Natural killer cell (primary cell): ENCODE data around the gene NLGN4Y. TPM values are rescaled to one million over a fixed set of nuclear protein-coding genes. Genes with fewer than 3 reads are reported as not detected.
A peak's percentile ranks its signal among the peaks of the same experiment; 100 is the strongest.

ENCODE experiments used
- ATAC-seq, 3 donors: fragments of 150-1000 bp in 2 of 3; fragments of 200-7000 bp in 1 of 3; cut with Tn5 transposase; 1 replicate in 1 of 3; 2 replicates in 2 of 3; pipeline ENCODE4 v1.10.0; 2021; ENCODE audit warnings: mild to moderate bottlenecking in 2 of 3, moderate library complexity in 2 of 3
- DNase-seq, 2 donors: peaks; one replicate each; pipeline versions ENCODE4 v3.0.0 to v3.0.0-alpha.2; 2013 to 2021; ENCODE audit warnings: mixed read lengths in 1 of 2
- H3K27ac ChIP-seq: one replicate; pipeline ENCODE4 v1.5.1; 2013; ENCODE audit warnings: mild to moderate bottlenecking, low read length
- H3K27me3 ChIP-seq: one replicate; pipeline ENCODE4 v1.6.1; 2013; ENCODE audit warnings: low read length; ENCODE audit not compliant: control insufficient read depth, insufficient read depth
- H3K36me3 ChIP-seq: one replicate; pipeline ENCODE4 v1.6.1; 2013; ENCODE audit warnings: low read length; ENCODE audit not compliant: control insufficient read depth, insufficient read depth
- H3K4me1 ChIP-seq: one replicate; pipeline ENCODE4 v1.6.1; 2013; ENCODE audit warnings: low read length; ENCODE audit not compliant: control insufficient read depth, insufficient read depth
- H3K4me3 ChIP-seq: one replicate; pipeline ENCODE4 v1.5.1; 2013; ENCODE audit warnings: low read length
- H3K9me3 ChIP-seq: one replicate; pipeline ENCODE4 v1.6.1; 2013; ENCODE audit warnings: low read length; ENCODE audit not compliant: control insufficient read depth, insufficient read depth
- H3K27ac Mint-ChIP-seq, 2 donors: one replicate each; pipeline ENCODE4 v1.8.0; 2022; ENCODE audit warnings: mild to moderate bottlenecking in 2 of 2, mixed read lengths in 2 of 2, moderate library complexity in 1 of 2
- H3K27me3 Mint-ChIP-seq, 2 donors: one replicate each; pipeline ENCODE4 v1.8.0; 2022; ENCODE audit warnings: low read depth in 2 of 2, mixed read lengths in 2 of 2
- H3K36me3 Mint-ChIP-seq: one replicate; pipeline ENCODE4 v1.8.0; 2022; ENCODE audit warnings: mixed read lengths
- H3K4me1 Mint-ChIP-seq, 2 donors: one replicate each; pipeline ENCODE4 v1.8.0; 2022; ENCODE audit warnings: mixed read lengths in 2 of 2
- H3K4me3 Mint-ChIP-seq: one replicate; pipeline ENCODE4 v1.8.0; 2022; ENCODE audit warnings: mild to moderate bottlenecking, moderate library complexity, mixed read lengths
- H3K9me3 Mint-ChIP-seq, 2 donors: one replicate each; pipeline ENCODE4 v1.8.0; 2022; ENCODE audit warnings: mixed read lengths in 2 of 2
- CTCF ChIP-seq: fragments of 200-600 bp; IDR thresholded peaks from one replicate; pipeline ENCODE4 v1.8.0; 2022; ENCODE audit warnings: antibody characterized with exemption
- WGBS: methylation state at CpG from one replicate; pipeline ENCODE4 v1.1.7; 2013; ENCODE audit warnings: missing lambda C conversion rate; ENCODE audit not compliant: insufficient coverage; 5-methylcytosine and 5-hydroxymethylcytosine counted together
- intact Hi-C: fragments of 100-400 bp; cut with micrococcal nuclease; formaldehyde crosslinking; loops from one replicate; pipeline ENCODE4 v1.14.2; 2022
- total RNA-seq, 4 donors: library from RNA; stranded (reverse); fragments of 120-200 nt in 1 of 4; gene quantifications; one replicate each; pipeline versions ENCODE4 v1.2.3 to v1.2.4, GENCODE V29; 2013 to 2022

NLGN4Y gene
- total RNA-seq, 3 donors from 2014 or later (not counting 1 experiment from before 2014, with no cell fraction given) = 0.38 TPM; not detected in 2

- no peak overlapping the region for H3K27ac ChIP-seq
- intact Hi-C loops = no loop called here
- no peaks in the 10 kb centered on the region for H3K36me3 ChIP-seq
- 88% methylated on average over 1 of the region's 4 CpGs for WGBS
- H3K4me1 Mint-ChIP-seq = no peaks in the 10 kb centered on the region
- no peaks in the 10 kb centered on the region for H3K9me3 ChIP-seq
- no peak overlapping the region for H3K4me3 Mint-ChIP-seq
- DNase-seq = peak in 1 of 2 donors; percentile 3
- H3K36me3 Mint-ChIP-seq = no peaks in the 10 kb centered on the region
- H3K27me3 ChIP-seq = no peaks in the 10 kb centered on the region
- no peak for ATAC-seq
- no peak overlapping the region for H3K27ac Mint-ChIP-seq
- H3K4me3 ChIP-seq = no peak overlapping the region
- no peaks in the 10 kb centered on the region for H3K4me1 ChIP-seq
- peaks cover 0 to 2% of the 10 kb centered on the region in 2 donors for H3K9me3 Mint-ChIP-seq
- H3K27me3 Mint-ChIP-seq = no peaks in the 10 kb centered on the region
- no peak for TF ChIP-seq CTCF
These were observed 310.1 kb downstream of the NLGN4Y start for GRCh38 chrY:14834103-14835060.

- Mint-ChIP-seq H3K27me3 (no peaks in the 10 kb centered on the region), H3K9me3 (peaks cover 0 to 2% of the 10 kb centered on the region in 2 donors), H3K36me3 (no peaks in the 10 kb centered on the region), H3K4me1 (no peaks in the 10 kb centered on the region), H3K27ac (no peak overlapping the region), H3K4me3 (no peak overlapping the region)
- ATAC-seq (no peak), DNase-seq (no peak)
- Histone ChIP-seq H3K9me3 (no peaks in the 10 kb centered on the region), H3K4me1 (no peaks in the 10 kb centered on the region), H3K27me3 (no peaks in the 10 kb centered on the region), H3K27ac (no peak overlapping the region), H3K4me3 (no peak overlapping the region), H3K36me3 (no peaks in the 10 kb centered on the region)
- no peak for TF ChIP-seq CTCF
- no CpG with 5 or more reads among the region's 3 CpGs for WGBS
- intact Hi-C loops = no loop called here
These were observed 313.1 kb downstream of the NLGN4Y start for GRCh38 chrY:14837466-14837865.

GRCh38 chrY:14850734-14851133 is 326.4 kb downstream of the NLGN4Y start:
- H3K36me3 Mint-ChIP-seq = no peaks in the 10 kb centered on the region
- intact Hi-C loops = no loop called here
- H3K27me3 Mint-ChIP-seq = no peaks in the 10 kb centered on the region
- ATAC-seq (no peak), DNase-seq (no peak)
- Histone ChIP-seq H3K27ac (no peak overlapping the region), H3K9me3 (no peaks in the 10 kb centered on the region), H3K4me1 (no peaks in the 10 kb centered on the region), H3K36me3 (no peaks in the 10 kb centered on the region), H3K27me3 (no peaks in the 10 kb centered on the region), H3K4me3 (no peak overlapping the region)
- H3K4me1 Mint-ChIP-seq = no peaks in the 10 kb centered on the region
- H3K9me3 Mint-ChIP-seq = peaks cover 0 to 7% of the 10 kb centered on the region in 2 donors
- H3K27ac Mint-ChIP-seq = no peak overlapping the region
- TF ChIP-seq CTCF = no peak
- WGBS = no CpG with 5 or more reads among the region's 1 CpG
- H3K4me3 Mint-ChIP-seq = no peak overlapping the region
